ENCODE measurements around the gene RAB3C. TPM values are rescaled to one million over a fixed set of nuclear protein-coding genes. Genes with fewer than 3 reads are reported as not detected.

Gene RAB3C
- total RNA-seq, 1 donor from 2014 or later = not detected

- DNase-seq (ENCODE audit: low spot score) = no peak
- Mint-ChIP-seq H3K4me3 (ENCODE audit: unreplicated experiment) (no peak overlapping the region), H3K9me3 (ENCODE audit: low read depth) (no peaks in the 10 kb centered on the region), H3K36me3 (ENCODE audit: low read depth) (no peaks in the 10 kb centered on the region), H3K27me3 (ENCODE audit: low read depth) (peaks cover 21% of the 10 kb centered on the region), H3K27ac (ENCODE audit: unreplicated experiment) (no peak overlapping the region), H3K4me1 (ENCODE audit: low read depth) (no peaks in the 10 kb centered on the region)
- TF ChIP-seq CTCF (IDR thresholded peaks at IDR 0.05) = no peak
Measured at GRCh38 chr5:58631895-58632294, 49.0 kb downstream of the RAB3C start.

GRCh38 chr5:58635416-58635815 is 52.5 kb downstream of the RAB3C start:
- Mint-ChIP-seq H3K36me3 (ENCODE audit: low read depth) (no peaks in the 10 kb centered on the region), H3K9me3 (ENCODE audit: low read depth) (no peaks in the 10 kb centered on the region), H3K4me3 (ENCODE audit: unreplicated experiment) (no peak overlapping the region), H3K27me3 (ENCODE audit: low read depth) (peaks cover 27% of the 10 kb centered on the region), H3K27ac (ENCODE audit: unreplicated experiment) (no peak overlapping the region), H3K4me1 (ENCODE audit: low read depth) (no peaks in the 10 kb centered on the region)
- no peak for DNase-seq (ENCODE audit: low spot score)
- TF ChIP-seq CTCF (IDR thresholded peaks at IDR 0.05) = no peak

GRCh38 chr5:58640011-58640410 is 57.1 kb downstream of the RAB3C start:
- no peak overlapping the region for H3K27ac Mint-ChIP-seq (ENCODE audit: unreplicated experiment)
- H3K4me1 Mint-ChIP-seq (ENCODE audit: low read depth) = no peaks in the 10 kb centered on the region

GRCh38 chr5:58641533-58641932 is 58.7 kb downstream of the RAB3C start:
- Mint-ChIP-seq H3K27me3 (ENCODE audit: low read depth) (peaks cover 14% of the 10 kb centered on the region), H3K36me3 (ENCODE audit: low read depth) (no peaks in the 10 kb centered on the region), H3K27ac (ENCODE audit: unreplicated experiment) (no peak overlapping the region), H3K9me3 (ENCODE audit: low read depth) (no peaks in the 10 kb centered on the region), H3K4me3 (ENCODE audit: unreplicated experiment) (no peak overlapping the region), H3K4me1 (ENCODE audit: low read depth) (no peaks in the 10 kb centered on the region)
- DNase-seq (ENCODE audit: low spot score) = no peak
- no peak for TF ChIP-seq CTCF (IDR thresholded peaks at IDR 0.05)

More at GRCh38 chr5:58640011-58640410, 57.1 kb downstream of the RAB3C start:
- Mint-ChIP-seq H3K9me3 (ENCODE audit: low read depth) (no peaks in the 10 kb centered on the region), H3K27me3 (ENCODE audit: low read depth) (peaks cover 12% of the 10 kb centered on the region), H3K36me3 (ENCODE audit: low read depth) (no peaks in the 10 kb centered on the region), H3K4me3 (ENCODE audit: unreplicated experiment) (no peak overlapping the region)
- DNase-seq (ENCODE audit: low spot score) = no peak
- TF ChIP-seq CTCF (IDR thresholded peaks at IDR 0.05) = no peak

- H3K4me3 Mint-ChIP-seq (ENCODE audit: unreplicated experiment) = no peak overlapping the region
- no peaks in the 10 kb centered on the region for H3K9me3 Mint-ChIP-seq (ENCODE audit: low read depth)
- TF ChIP-seq CTCF (IDR thresholded peaks at IDR 0.05) = no peak
- peaks cover 10% of the 10 kb centered on the region for H3K4me1 Mint-ChIP-seq (ENCODE audit: low read depth)
- peaks cover 10% of the 10 kb centered on the region for H3K27me3 Mint-ChIP-seq (ENCODE audit: low read depth)
- no peaks in the 10 kb centered on the region for H3K36me3 Mint-ChIP-seq (ENCODE audit: low read depth)
- no peak overlapping the region for H3K27ac Mint-ChIP-seq (ENCODE audit: unreplicated experiment)
- no peak for DNase-seq (ENCODE audit: low spot score)
Measured at GRCh38 chr5:58648846-58649245, 66.0 kb downstream of the RAB3C start.

Data from chondrocyte (in vitro differentiated cells).